GM12865 (cell line): Measurements from ENCODE around the gene LRRC25.

ENCODE experiments used
- DNase-seq: peaks from one replicate; pipeline ENCODE4 v3.0.0; 2010; ENCODE audit warnings: low read depth
- H3K4me3 ChIP-seq: 2 replicates; pipeline ENCODE4 v1.5.1; 2011; ENCODE audit warnings: mild to moderate bottlenecking, low read depth, low read length, control low read depth
- TF ChIP-seq, protein P1 (sequence below): IDR thresholded peaks from 2 replicates; pipeline ENCODE4 v1.5.1; 2011; ENCODE audit warnings: low read length, control low read depth, low read depth, inconsistent platforms; ENCODE audit not compliant: insufficient read depth; ENCODE audit errors: missing control alignments

LRRC25 gene

DNA sequence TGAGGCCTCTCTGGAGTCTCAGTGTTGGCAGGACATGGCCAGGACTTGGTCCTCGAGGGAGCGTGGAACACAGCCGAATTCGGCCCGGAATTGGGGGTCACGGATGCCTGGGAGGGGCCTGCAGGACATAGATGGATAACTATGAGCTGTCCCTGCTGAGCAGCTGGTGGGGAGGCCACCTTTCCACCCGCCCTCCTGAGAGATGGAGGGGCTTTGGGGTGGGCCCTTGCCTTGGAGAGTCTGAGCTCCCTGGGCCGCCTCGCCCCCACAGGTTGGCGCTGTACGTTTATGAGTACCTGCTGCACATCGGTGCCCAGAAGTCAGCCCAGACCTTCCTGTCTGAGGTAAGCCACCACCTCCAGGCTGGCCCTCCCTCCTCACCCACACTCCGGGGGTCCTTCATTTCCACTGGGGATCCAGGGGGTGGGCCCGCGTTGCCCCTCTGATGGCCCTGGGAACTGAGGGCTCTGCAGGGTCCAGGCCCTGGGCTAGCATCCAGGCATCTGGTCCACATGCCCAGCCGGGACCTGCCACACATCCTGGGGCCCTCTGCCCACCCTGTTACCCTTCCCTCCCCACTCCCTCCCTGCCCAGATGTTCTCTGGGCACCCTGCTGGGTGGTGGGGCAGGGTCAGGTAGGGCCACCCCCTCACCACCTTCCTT, 29.8 kb upstream of the LRRC25 start:
- TF ChIP-seq, protein P1, sequence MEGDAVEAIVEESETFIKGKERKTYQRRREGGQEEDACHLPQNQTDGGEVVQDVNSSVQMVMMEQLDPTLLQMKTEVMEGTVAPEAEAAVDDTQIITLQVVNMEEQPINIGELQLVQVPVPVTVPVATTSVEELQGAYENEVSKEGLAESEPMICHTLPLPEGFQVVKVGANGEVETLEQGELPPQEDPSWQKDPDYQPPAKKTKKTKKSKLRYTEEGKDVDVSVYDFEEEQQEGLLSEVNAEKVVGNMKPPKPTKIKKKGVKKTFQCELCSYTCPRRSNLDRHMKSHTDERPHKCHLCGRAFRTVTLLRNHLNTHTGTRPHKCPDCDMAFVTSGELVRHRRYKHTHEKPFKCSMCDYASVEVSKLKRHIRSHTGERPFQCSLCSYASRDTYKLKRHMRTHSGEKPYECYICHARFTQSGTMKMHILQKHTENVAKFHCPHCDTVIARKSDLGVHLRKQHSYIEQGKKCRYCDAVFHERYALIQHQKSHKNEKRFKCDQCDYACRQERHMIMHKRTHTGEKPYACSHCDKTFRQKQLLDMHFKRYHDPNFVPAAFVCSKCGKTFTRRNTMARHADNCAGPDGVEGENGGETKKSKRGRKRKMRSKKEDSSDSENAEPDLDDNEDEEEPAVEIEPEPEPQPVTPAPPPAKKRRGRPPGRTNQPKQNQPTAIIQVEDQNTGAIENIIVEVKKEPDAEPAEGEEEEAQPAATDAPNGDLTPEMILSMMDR = no peak
- H3K4me3 ChIP-seq = no peak overlapping the region
- no peak for DNase-seq

DNA sequence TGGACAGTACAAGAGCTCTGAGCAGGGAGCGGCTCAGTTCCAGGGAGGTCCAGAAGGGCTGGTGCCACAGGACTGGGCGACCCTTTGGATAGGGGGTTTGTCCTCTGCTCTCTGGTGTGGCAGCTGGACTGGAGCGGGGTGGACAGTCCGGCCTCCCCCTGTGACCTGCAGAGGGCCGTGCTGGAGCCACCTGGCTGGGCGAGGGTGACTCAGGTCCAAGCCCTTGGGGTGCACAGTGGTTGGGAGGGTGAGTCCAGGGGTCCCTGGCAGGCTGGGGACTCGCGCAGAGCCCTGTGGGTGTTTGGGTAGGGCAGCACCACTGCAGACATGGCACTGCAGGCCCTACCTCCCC, 29.0 kb upstream of the LRRC25 start:
- no peak overlapping the region for H3K4me3 ChIP-seq
- no peak for DNase-seq
- TF ChIP-seq, protein P1 = no peak

DNA sequence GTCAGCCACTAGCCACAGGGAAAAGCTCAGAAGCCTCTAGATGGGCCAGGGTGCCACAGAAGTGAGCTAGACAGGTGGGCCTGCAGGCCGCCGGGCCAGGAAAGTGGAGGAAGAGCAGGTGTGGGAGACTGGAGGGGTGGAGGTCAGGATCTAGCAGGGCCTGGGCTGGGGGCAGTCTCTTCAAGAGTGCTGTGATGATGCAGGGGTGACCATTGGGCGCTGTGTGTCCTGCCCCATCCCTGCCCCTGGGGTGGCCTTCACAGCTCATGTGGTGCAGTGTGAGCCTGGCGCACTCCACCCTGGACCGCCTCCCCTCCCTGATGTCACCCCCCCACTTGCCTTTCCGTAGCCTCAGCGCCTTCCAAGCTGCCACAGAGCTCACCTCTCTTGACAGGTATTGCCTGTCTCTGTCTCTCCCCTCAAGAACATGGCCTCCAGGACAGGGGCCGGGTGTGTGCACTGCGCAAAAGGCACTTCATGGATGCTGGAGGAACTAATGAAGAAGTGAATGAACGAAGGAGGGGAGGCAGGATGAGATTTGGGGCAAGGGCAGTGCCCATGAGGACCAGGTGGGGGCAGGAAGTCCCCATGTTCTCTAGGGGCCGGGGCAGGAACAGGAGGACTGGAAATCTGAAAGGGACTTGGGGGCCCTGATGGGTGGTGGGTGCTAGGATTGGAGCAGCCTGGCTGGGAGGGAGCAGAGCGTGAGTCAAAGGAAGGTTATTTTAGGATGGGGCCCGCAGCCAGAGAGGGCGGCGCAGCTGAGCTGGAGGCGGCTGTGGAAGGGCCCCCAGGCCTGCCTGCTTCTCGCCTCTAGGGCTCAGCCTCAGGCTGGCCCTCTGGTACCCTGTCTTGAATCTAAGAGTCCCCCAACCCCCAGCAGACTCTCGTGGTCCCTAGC, 28.3 kb upstream of the LRRC25 start:
- H3K4me3 ChIP-seq = no peak overlapping the region
- no peak for DNase-seq
- TF ChIP-seq, protein P1 = no peak

DNA sequence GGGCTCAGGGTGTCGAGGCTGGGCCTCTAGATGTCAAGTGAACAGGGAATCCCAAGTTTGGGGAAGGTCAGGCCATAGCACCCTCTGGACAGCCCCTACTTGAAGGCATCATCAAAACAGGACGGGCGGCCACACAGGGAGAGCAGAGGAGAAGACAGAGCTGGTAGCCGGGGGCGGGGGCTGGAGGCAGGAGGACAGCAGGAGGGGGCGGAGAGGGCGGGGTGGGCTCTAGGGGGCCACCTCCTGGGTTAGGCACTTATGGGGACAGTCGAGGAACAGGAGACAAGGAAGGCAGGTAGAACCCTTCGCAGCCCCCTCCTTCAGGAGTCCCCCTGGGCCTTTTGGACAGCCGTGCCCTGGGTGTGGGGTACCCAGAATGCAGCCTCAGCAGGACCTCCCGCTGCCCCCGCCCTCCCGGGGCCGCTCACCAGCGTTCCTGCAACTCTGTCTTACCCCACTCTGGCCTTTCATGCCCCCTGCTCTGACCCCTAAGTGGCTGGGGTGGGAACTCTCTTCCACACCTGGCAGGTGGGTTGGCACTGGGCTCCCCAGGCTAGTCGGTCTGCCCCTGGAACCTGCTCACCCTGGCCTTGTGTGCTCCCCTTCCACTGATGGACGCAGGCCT, 27.6 kb upstream of the LRRC25 start:
- no peak for DNase-seq
- H3K4me3 ChIP-seq = no peak overlapping the region
- TF ChIP-seq, protein P1 = no peak

DNA sequence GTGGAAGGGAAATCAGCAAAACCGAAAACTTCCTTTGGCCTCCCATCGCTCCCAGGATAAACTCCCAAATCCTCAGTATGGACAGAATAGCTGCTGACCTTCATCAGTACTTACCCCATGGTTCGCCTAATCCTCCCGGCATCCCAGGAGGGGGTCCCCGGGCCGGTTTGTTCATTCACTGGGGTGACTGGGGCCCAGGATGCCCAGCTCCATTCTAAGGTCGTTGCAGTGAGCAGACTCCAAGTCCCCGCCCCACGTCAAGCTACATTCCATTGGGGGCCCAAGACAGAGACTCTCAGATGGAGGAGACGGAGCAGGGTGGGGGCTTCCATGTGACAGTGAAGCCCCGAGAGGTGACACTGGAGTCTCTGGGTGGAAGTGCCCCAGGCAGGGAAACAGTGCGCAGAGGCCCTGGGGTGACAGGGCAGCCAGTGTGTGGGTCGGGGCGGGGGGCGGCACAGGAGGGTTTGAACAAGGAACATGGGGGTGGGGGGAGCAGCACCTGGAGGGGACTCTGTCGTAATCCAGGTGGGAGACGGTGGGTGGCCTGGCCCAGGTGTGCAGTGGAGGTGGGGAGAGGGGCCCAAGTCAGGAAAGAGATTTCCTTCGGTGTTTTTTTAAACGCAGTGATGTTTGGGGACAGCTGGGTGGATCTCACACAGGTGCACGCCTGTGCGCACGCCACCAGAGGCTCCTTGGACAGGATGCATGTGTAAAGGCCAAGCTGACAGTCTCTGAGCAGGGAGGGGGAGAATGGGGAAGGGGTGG, 26.9 kb upstream of the LRRC25 start:
- TF ChIP-seq, protein P1 = no peak
- DNase-seq = no peak
- no peak overlapping the region for H3K4me3 ChIP-seq

DNA sequence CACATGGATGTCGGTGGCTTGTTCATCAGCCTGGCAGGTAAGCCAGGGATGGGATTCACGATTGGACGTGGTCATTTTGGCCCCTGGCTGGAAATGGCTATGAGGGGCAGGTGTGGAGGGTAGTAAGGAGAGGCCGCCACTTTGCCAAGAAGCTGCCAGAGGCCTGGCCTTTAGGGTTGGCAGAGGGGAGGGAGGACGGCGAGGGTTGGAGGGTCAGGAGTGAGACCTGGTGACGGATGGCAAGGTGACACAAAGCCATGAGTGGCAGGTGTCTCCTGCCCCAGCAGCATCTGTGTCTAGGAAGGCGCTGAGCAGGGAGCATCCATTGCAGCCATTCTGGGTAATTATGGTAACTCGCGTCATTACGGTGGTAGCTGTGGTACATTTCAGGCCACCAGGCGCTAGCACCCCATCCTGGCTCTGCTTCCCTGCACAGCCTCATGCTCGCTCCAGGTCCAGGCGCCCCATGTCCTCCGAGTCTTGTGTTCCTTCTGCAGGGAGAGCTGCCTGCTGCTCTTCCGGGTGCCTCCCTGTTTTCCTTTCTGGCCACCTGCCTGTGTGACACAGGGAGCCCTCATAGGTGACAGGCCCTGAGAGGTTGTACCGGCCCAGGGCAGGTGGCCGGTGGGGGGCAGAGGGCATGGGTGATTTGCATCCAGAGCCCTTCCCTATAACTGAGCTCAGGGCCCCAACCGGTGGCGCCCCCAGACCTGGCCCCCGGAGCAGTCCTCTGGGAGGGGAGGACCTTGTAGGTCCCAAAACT, 26.0 kb upstream of the LRRC25 start:
- TF ChIP-seq, protein P1 = no peak
- no peak for DNase-seq
- no peak overlapping the region for H3K4me3 ChIP-seq
